ENCODE results near the gene GPC5. TPM values are rescaled to one million over a fixed set of nuclear protein-coding genes. Genes with fewer than 3 reads are reported as not detected.

The GPC5 gene
- total and polyA plus RNA-seq, 2 of the 8 experiments (the other 6 are each of a cell fraction or from before 2014, with no cell fraction given): 0.20 to 0.39 TPM

- TF ChIP-seq BRCA1 (IDR thresholded peaks at IDR 0.05; ENCODE audit: low read depth, low read length) (no peak), MAFK (IDR thresholded peaks at IDR 0.05; ENCODE audit: low read depth, low read length) (no peak), JUN (IDR thresholded peaks at IDR 0.05; ENCODE audit: low read depth, low read length) (no peak), SIX5 (IDR thresholded peaks at IDR 0.05; ENCODE audit: low read depth, low read length) (no peak), CTCF (IDR thresholded peaks at IDR 0.05; ENCODE audit: control extremely low read depth in 1 of 3, insufficient read depth in 1 of 3, low read depth in 1 of 3, low read length in 3 of 3) (peak; percentile 81 to 89 (median 84)), TBP (IDR thresholded peaks at IDR 0.05; ENCODE audit: low read depth, low read length) (peak; percentile 74), RNF2 (IDR thresholded peaks at IDR 0.05; ENCODE audit: borderline replicate concordance, low read depth, low read length, missing control alignments, poor library complexity, severe bottlenecking) (no peak), HDAC6 (IDR thresholded peaks at IDR 0.05; ENCODE audit: low read depth, low read length) (no peak), ATF3 (IDR thresholded peaks at IDR 0.05; ENCODE audit: insufficient read depth, low read depth, low read length) (no peak), CEBPB (IDR thresholded peaks at IDR 0.05; ENCODE audit: low read depth, low read length) (no peak), SRF (IDR thresholded peaks at IDR 0.05; ENCODE audit: low read depth, low read length) (no peak), SP2 (IDR thresholded peaks at IDR 0.05; ENCODE audit: low read length) (no peak), EP300 (IDR thresholded peaks at IDR 0.05; ENCODE audit: borderline replicate concordance in 1 of 2, low read depth in 2 of 2, low read length in 2 of 2) (no peak; a peak in 1 of 3 replicates), SIN3A (conservative IDR thresholded peaks at IDR 0.05 in 1 of 2, IDR thresholded peaks at IDR 0.05 in 1 of 2; ENCODE audit: low read depth in 1 of 2, low read length in 2 of 2) (peak in 1 of 2 experiments; percentile 75; a peak in 1 of 4 replicates), BCL11A (IDR thresholded peaks at IDR 0.05; ENCODE audit: low read depth in 2 of 2, low read length in 2 of 2) (no peak), POLR2AphosphoS5 (IDR thresholded peaks at IDR 0.05; ENCODE audit: low read depth, low read length) (peak; percentile 95), EGR1 (IDR thresholded peaks at IDR 0.05; ENCODE audit: borderline replicate concordance, low read depth, low read length) (no peak), CREB1 (IDR thresholded peaks at IDR 0.05) (peak; percentile 53), CBX5 (IDR thresholded peaks at IDR 0.05; ENCODE audit: low read depth, low read length) (no peak), GABPA (IDR thresholded peaks at IDR 0.05; ENCODE audit: borderline replicate concordance, insufficient read depth, low read length) (no peak), MAX (IDR thresholded peaks at IDR 0.05) (peak; percentile 97), EZH2 (IDR thresholded peaks at IDR 0.05; ENCODE audit: low read depth, low read length, severe bottlenecking) (no peak)
These were observed 49.5 kb upstream of the GPC5 start (continued) for GRCh38 chr13:91348906-91349435.

All from H1 (cell line).